Cardiac muscle cell (in vitro differentiated cells and primary cell): Measurements from ENCODE around the gene NCOR2. TPM values are rescaled to one million over a fixed set of nuclear protein-coding genes. Genes with fewer than 3 reads are reported as not detected.

ENCODE experiments used
- DNase-seq, 2 donors: peaks; one replicate each; pipeline versions ENCODE4 v3.0.0 to v3.0.0-alpha.2; 2010 to 2017; ENCODE audit warnings: low read depth in 1 of 2, low spot score in 1 of 2
- H3K27ac ChIP-seq: fragments of 200-600 bp; sonication (generic); 2 replicates; pipeline ENCODE4 v1.5.1; 2016
- H3K27me3 ChIP-seq: fragments of 200-600 bp; sonication (generic); 2 replicates; pipeline ENCODE4 v1.6.0; 2016; ENCODE audit warnings: control low read depth
- H3K36me3 ChIP-seq: fragments of 200-600 bp; sonication (generic); 2 replicates; pipeline ENCODE4 v1.5.1; 2016; ENCODE audit warnings: control low read depth
- H3K4me1 ChIP-seq: fragments of 200-600 bp; sonication (generic); 2 replicates; pipeline ENCODE4 v1.8.1; 2017; ENCODE audit warnings: low read depth, mild to moderate bottlenecking, mixed run types
- H3K4me3 ChIP-seq: fragments of 200-600 bp; sonication (generic); 2 replicates; pipeline ENCODE4 v1.5.1; 2016; ENCODE audit warnings: mild to moderate bottlenecking
- H3K9me3 ChIP-seq: fragments of 200-600 bp; sonication (generic); 2 replicates; pipeline ENCODE4 v1.5.1; 2017; ENCODE audit warnings: low read depth, mild to moderate bottlenecking, control low read depth
- CTCF ChIP-seq: IDR thresholded peaks from 2 replicates; pipeline ENCODE4 v1.5.1; 2012; ENCODE audit warnings: low read depth, mild to moderate bottlenecking, low read length
- polyA plus RNA-seq: library from polyadenylated mRNA; unstranded; fragments of >200 nt; fragmentation: Nextera tagmentation; extraction: Ambion mirVana; gene quantifications from 2 replicates; pipeline ENCODE4 v1.2.1, GENCODE V29; 2016
- total RNA-seq: library from RNA; depleted of rRNA; stranded (reverse); fragments of >200 nt; gene quantifications from 2 replicates; pipeline ENCODE4 v1.2.3, GENCODE V29; 2016

NCOR2 gene
- 57.4 and 113 TPM in 2 replicates for total RNA-seq
- polyA plus RNA-seq = 98.5 and 153 TPM in 2 replicates

- DNase-seq = peak in 1 of 2 donors; percentile 56
- no peaks in the 10 kb centered on the region for H3K9me3 ChIP-seq
- no peak for TF ChIP-seq CTCF
- H3K4me3 ChIP-seq = peak within 1 kb of the TSS; percentile 98
- H3K27me3 ChIP-seq = no peaks in the 10 kb centered on the region
- peaks cover 40% of the 10 kb centered on the region for H3K4me1 ChIP-seq
- H3K36me3 ChIP-seq = no peaks in the 10 kb centered on the region
- peak within 1 kb of the TSS; percentile 96 for H3K27ac ChIP-seq
These were observed at the start of gene NCOR2 for GRCh38 chr12:124566997-124567672. NCOR2 (minus strand) TSS chr12:124567612; CDS start chr12:124495251, 72,361 bp downstream.

- Histone ChIP-seq H3K27me3 (no peaks in the 10 kb centered on the region), H3K4me1 (no peaks in the 10 kb centered on the region), H3K36me3 (no peaks in the 10 kb centered on the region), H3K27ac (no peak overlapping the region), H3K9me3 (no peaks in the 10 kb centered on the region), H3K4me3 (no peak overlapping the region)
- no peak for DNase-seq
- no peak for TF ChIP-seq CTCF
These were observed 49.2 kb upstream of the NCOR2 start for GRCh38 chr12:124616394-124617221.

GRCh38 chr12:124614512-124615292 is 47.3 kb upstream of the NCOR2 start:
- no peak overlapping the region for H3K4me3 ChIP-seq
- TF ChIP-seq CTCF = no peak
- DNase-seq = no peak
- H3K36me3 ChIP-seq = no peaks in the 10 kb centered on the region
- H3K4me1 ChIP-seq = no peaks in the 10 kb centered on the region
- H3K27ac ChIP-seq = no peak overlapping the region
- H3K9me3 ChIP-seq = no peaks in the 10 kb centered on the region
- no peaks in the 10 kb centered on the region for H3K27me3 ChIP-seq

- Histone ChIP-seq H3K27me3 (no peaks in the 10 kb centered on the region), H3K4me3 (no peak overlapping the region), H3K9me3 (no peaks in the 10 kb centered on the region), H3K4me1 (no peaks in the 10 kb centered on the region), H3K27ac (no peak overlapping the region), H3K36me3 (no peaks in the 10 kb centered on the region)
- no peak for TF ChIP-seq CTCF
- peak in 1 of 2 donors; percentile 93 for DNase-seq
These were observed 45.8 kb upstream of the NCOR2 start for GRCh38 chr12:124613151-124613585.

GRCh38 chr12:124612410-124612680 is 44.9 kb upstream of the NCOR2 start:
- no peak overlapping the region for H3K4me3 ChIP-seq
- no peaks in the 10 kb centered on the region for H3K36me3 ChIP-seq
- DNase-seq = no peak
- no peaks in the 10 kb centered on the region for H3K9me3 ChIP-seq
- no peaks in the 10 kb centered on the region for H3K27me3 ChIP-seq
- no peak overlapping the region for H3K27ac ChIP-seq
- H3K4me1 ChIP-seq = no peaks in the 10 kb centered on the region
- no peak for TF ChIP-seq CTCF
